ENCODE results near the gene PTPRF.

GRCh38 chr1:43636006-43636641 lies 105.4 kb downstream of the PTPRF start:
- TF ChIP-seq CTCF (IDR thresholded peaks at IDR 0.05): no peak
- no peak for TF ChIP-seq POLR2A (IDR thresholded peaks at IDR 0.05)
